ENCODE results near the gene SYNGR3. TPM values are rescaled to one million over a fixed set of nuclear protein-coding genes. Genes with fewer than 3 reads are reported as not detected.

The SYNGR3 gene, protein sequence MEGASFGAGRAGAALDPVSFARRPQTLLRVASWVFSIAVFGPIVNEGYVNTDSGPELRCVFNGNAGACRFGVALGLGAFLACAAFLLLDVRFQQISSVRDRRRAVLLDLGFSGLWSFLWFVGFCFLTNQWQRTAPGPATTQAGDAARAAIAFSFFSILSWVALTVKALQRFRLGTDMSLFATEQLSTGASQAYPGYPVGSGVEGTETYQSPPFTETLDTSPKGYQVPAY
- 3.4 TPM for polyA plus RNA-seq (2012; ENCODE audit: low read depth, missing spikeins)

DNA sequence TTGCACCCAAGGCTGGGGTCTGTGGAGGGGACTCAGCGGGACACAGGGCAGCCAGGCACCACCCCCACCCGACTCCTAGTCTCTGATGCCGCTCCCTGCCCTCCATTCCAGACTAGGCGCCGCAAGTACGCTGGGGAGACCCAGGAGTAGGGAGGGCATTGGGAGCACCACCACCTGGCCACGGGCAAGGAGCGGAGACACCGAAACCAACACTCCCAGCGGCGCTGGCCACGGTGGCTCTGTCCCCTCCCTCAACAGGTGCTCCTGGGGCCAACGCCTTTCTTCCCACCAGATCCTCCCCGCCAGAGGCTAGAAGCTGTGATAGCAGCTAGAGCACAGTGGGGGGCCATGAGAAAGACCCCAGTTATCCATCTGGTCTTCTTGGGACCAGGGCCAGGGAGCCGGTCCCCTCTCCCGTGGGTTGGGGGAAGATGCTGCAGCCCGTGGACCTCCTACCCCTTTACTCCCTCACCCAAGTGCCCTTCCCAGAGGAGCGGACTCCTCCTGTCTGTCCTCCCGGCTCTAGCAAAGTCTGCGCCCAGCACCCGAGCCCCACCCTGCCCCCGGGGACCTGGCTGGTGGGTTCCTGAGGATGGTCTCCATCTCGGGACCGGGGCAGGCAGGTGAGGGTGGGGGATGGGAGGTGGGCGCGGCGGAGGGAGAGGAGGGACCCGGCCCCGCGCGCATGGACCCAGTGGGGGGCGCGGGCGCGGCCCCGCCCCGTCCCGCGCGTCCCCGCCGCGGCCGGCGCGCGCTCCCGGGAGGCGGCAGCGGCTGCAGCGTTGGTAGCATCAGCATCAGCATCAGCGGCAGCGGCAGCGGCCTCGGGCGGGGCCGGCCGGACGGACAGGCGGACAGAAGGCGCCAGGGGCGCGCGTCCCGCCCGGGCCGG, at the start of gene SYNGR3:
SYNGR3 (plus strand) TSS at position 762 of the 892 bp plus-strand sequence. CDS start 133 bp downstream, outside the sequence.
- TF ChIP-seq POLR2A (IDR thresholded peaks at IDR 0.05; ENCODE audit: low read depth, low read length) (no peak), SPI1 (IDR thresholded peaks at IDR 0.05; ENCODE audit: low read depth, low read length) (no peak), POLR2AphosphoS5 (IDR thresholded peaks at IDR 0.05; ENCODE audit: low read depth, low read length) (no peak), PAX5 (IDR thresholded peaks at IDR 0.05; ENCODE audit: insufficient read depth, low read length, severe bottlenecking) (no peak), TAF1 (IDR thresholded peaks at IDR 0.05; ENCODE audit: low read depth, low read length) (no peak), POU2F2 (IDR thresholded peaks at IDR 0.05; ENCODE audit: low read depth, low read length) (no peak)
- no peak for DNase-seq (ENCODE audit: insufficient read length, low spot score)

DNA sequence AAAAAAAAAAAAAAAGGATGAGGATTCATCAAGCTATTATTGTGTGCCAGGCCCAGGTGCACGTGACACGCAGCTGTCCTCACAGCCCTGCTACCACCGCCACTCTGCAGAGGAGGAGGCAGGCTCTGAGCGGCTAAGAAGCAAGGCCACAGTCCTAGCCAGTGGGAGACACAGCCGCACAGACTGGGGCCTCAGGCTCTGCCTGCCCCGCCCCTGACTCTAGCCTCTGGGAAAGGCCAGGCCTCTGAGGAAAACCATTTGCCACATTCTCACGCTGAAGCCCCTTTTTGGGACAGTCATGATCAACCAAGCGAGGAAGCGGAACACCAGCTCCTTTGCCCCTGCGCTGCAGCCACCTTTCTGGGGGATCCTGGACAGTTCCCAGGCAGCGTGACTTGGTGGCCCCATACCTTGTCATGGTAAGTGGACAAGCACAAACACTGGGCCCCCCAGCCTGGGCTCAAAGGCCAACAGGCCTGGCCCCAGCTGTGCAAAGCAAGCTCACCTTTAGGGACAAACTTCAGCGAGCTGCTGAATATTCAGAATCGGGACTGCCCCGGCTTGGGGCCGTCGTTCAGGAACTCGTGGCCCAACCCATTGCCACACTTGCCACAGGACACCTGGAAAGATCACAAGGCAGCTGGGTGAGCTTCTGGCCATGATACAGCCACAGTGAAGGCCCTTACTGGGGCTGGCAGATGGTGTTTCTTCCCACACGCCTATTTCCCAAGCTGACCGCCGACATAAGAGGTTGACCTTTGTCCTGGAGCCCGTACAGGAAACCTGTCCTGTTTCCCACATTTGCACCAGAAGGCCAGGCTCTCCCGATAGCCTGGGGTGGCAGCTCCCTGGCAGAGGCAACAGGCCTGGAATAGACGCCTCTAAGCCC, 49.3 kb upstream of the SYNGR3 start:
- TF ChIP-seq POU2F2 (IDR thresholded peaks at IDR 0.05; ENCODE audit: low read depth, low read length) (peak; percentile 91), POLR2AphosphoS5 (IDR thresholded peaks at IDR 0.05; ENCODE audit: low read depth, low read length) (no peak)
- DNase-seq (ENCODE audit: insufficient read length, low spot score) (no peak), FAIRE-seq (no peak)

More for the DNA sequence above, at the start of gene SYNGR3:
- no peak for FAIRE-seq

DNA sequence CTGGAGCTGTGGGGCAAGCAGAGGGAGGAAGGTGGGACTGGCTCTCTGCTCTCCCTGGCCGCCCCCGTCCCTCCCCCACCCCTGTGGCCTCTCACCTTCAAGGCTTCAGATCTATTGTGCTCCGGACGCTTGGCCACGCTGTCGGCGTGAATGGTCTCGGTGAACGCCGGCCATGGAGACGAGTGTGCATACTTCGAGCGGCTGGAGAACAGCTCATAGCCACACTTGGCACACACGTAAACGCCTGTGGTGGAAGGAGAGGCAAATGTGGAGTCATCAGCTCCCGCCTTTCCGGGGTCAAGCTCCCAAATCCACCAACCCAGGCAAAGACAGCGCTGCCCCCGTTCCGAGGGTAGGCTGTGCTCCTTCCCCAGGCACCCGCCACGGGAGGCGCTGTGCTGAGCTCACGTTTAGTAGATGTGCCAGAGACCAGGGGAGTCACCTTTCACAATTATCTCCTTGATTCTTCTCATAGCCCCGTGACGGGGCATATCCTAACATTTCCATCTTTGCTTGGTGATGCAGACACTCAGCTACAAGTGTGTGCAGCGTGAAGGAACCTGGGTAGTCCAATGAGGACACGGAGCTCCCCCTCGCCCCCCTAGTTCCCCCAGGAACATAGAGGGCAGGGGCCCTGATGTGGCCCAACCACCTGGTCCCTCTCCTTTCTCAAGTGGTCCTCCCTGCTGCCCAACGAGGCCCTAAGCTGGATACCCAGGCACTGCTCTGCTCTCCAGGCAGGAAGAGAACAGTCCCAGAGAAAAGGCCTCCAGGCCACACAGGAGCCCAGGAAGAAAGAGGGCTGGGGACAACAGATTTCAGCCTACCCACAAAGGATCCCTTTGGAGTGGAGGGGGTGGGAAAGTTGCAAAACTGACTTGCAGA, 48.4 kb upstream of the SYNGR3 start:
- DNase-seq (ENCODE audit: insufficient read length, low spot score) (no peak), FAIRE-seq (no peak)
- no peak for TF ChIP-seq PAX5 (IDR thresholded peaks at IDR 0.05; ENCODE audit: insufficient read depth, low read length, severe bottlenecking)
- no peak for TF ChIP-seq SPI1 (IDR thresholded peaks at IDR 0.05; ENCODE audit: low read depth, low read length)
- no peak for TF ChIP-seq POLR2A (IDR thresholded peaks at IDR 0.05; ENCODE audit: low read depth, low read length)
- TF ChIP-seq TAF1 (IDR thresholded peaks at IDR 0.05; ENCODE audit: low read depth, low read length): no peak
- no peak for TF ChIP-seq POLR2AphosphoS5 (IDR thresholded peaks at IDR 0.05; ENCODE audit: low read depth, low read length)
- TF ChIP-seq POU2F2 (IDR thresholded peaks at IDR 0.05; ENCODE audit: low read depth, low read length): no peak

DNA sequence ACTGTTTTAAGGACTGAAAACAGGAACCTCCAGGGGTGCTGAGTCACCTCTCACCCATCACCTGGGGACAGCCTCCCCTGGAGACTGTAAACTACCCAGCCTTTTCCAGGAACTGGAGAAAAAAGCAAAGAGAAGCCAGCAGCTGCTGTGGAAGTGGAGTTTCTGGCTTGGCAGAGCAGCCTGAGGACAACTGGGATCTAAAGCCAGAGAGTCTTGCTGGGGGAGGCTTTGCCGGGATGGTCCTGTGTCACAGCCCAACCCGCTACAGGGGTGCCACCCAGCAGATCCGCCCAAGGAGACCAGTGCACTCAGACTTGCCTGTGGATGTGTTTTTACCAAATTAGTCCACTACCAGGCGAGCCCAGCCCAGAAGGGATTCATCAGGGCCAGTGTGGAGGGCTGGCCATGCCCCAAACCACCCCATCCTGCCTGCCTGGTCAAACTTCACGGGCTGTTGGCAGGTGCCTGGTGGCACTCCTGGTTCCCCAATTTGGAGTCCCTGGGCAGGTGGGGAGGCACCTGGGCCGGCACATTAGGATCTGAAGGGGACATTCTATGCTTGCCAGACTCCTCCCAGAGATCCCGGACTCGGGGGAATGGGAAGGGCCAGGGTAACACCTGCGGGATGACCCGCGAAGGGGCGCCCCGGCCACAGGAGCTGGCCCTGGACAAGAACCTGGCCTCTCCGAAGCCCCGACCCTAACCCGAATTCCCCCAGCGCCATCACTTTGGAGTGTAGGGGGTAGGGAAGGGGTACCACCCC, 47.5 kb upstream of the SYNGR3 start:
- DNase-seq (ENCODE audit: insufficient read length, low spot score) (no peak), FAIRE-seq (peak; percentile 81)
- TF ChIP-seq SPI1 (IDR thresholded peaks at IDR 0.05; ENCODE audit: low read depth, low read length) (0 out of 2 replicates have a peak, but pooled peaks have one; percentile 23), POLR2AphosphoS5 (IDR thresholded peaks at IDR 0.05; ENCODE audit: low read depth, low read length) (no peak), POU2F2 (IDR thresholded peaks at IDR 0.05; ENCODE audit: low read depth, low read length) (no peak), TAF1 (IDR thresholded peaks at IDR 0.05; ENCODE audit: low read depth, low read length) (no peak), PAX5 (IDR thresholded peaks at IDR 0.05; ENCODE audit: insufficient read depth, low read length, severe bottlenecking) (no peak), POLR2A (IDR thresholded peaks at IDR 0.05; ENCODE audit: low read depth, low read length) (no peak)

DNA sequence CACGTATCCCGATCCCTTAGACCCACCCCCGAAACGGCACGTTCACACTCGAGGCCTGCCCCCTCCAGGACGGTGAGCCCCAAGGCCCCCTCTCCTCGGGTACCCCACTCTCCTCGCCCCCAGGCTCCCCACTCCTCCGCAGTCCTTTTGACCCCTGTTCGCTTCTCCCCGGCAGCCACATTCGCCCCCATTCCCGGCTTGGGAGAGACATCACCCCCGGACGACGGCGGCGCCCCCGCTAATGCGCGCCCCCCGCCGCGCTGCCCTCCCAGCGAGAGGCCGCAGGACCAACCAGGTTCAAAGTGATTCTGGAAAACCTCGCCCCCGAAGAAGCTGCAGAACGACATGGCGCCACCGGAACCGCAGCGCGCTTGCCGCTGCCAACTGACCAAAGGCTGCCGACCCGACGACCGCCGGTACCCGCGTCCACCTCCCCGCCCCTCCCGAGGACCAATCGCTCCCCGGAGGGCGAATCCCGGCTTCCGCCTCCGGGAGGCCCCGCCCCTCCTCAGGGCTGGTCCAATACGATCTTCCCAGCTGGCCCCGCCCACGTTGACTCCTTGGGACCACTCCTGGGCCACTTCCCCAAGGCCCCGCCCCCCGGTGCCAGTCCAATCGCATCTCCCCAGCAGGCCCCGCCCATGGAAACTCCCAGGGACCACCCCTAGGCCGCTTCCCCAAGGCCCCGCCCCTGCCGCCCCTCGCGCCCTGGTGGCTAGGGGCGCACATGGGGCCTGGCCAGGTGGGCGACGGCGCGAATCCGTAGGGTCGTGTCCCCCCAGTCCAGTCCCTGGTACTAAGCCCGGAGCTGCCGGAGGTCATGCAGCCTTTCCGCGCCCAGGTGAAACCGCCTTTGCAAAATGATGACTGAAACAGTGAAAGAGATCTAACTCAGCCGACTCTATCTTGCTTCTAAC, 46.7 kb upstream of the SYNGR3 start, which contains the start of gene MSRB1:
MSRB1 (minus strand) TSS at position 390 of the 917 bp plus-strand sequence; CDS start at position 347, 43 bp downstream.
- DNase-seq (ENCODE audit: insufficient read length, low spot score) (peak; percentile 100), FAIRE-seq (peak; percentile 98)

DNA sequence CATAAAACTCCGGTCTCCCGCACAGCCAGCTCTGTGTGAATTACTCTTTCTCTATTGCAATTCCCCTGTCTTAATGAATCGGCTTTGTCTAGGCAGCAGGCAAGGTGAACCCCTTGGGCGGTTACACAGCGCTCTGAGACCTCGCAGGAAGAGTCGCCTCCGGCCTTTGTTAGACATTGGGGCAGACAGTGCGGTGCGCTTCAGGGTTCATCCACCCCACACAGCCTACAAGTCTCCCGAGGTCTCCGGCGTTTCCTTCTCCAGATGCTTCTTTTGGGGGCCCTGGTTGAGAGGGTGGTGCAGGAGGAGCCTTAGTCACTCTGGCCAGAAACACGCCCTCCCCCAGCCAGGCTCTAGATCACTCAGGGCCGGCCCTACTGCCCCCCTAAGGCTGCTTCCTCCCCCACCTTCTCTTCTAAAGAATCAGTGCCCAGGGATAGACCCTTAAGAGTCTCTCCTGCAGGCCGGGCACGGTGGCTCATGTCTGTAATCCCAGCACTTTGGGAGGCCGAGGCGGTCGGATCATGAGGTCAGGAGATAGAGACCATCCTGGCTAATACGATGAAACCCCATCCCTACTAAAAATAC, 45.1 kb upstream of the SYNGR3 start:
- no peak for DNase-seq (ENCODE audit: insufficient read length, low spot score)
- FAIRE-seq: no peak
- TF ChIP-seq TAF1 (IDR thresholded peaks at IDR 0.05; ENCODE audit: low read depth, low read length) (no peak), SPI1 (IDR thresholded peaks at IDR 0.05; ENCODE audit: low read depth, low read length) (no peak), POU2F2 (IDR thresholded peaks at IDR 0.05; ENCODE audit: low read depth, low read length) (no peak), POLR2AphosphoS5 (IDR thresholded peaks at IDR 0.05; ENCODE audit: low read depth, low read length) (no peak), PAX5 (IDR thresholded peaks at IDR 0.05; ENCODE audit: insufficient read depth, low read length, severe bottlenecking) (no peak), POLR2A (IDR thresholded peaks at IDR 0.05; ENCODE audit: low read depth, low read length) (no peak)

More for the DNA sequence above, 46.7 kb upstream of the SYNGR3 start, which contains the start of gene MSRB1:
- TF ChIP-seq PAX5 (IDR thresholded peaks at IDR 0.05; ENCODE audit: insufficient read depth, low read length, severe bottlenecking): no peak
- TF ChIP-seq POLR2AphosphoS5 (IDR thresholded peaks at IDR 0.05; ENCODE audit: low read depth, low read length): peak; percentile 55; the same call in 1 of the 2 replicates
- TF ChIP-seq SPI1 (IDR thresholded peaks at IDR 0.05; ENCODE audit: low read depth, low read length): peak; percentile 52
- TF ChIP-seq POLR2A (IDR thresholded peaks at IDR 0.05; ENCODE audit: low read depth, low read length): peak; percentile 57; the same call in 1 of the 2 replicates
- no peak for TF ChIP-seq POU2F2 (IDR thresholded peaks at IDR 0.05; ENCODE audit: low read depth, low read length)

Measured in GM12891 (cell line).